Measurements from ENCODE around the gene C1GALT1. TPM values are rescaled to one million over a fixed set of nuclear protein-coding genes. Genes with fewer than 3 reads are reported as not detected.
"Not testable (repeated sequence)": the region's sequence is repeated elsewhere in the genome, so short reads cannot be mapped to it uniquely, and the experiment has no call there.

The C1GALT1 gene
- total RNA-seq, 1 donor from 2014 or later: 44.2 TPM

DNA sequence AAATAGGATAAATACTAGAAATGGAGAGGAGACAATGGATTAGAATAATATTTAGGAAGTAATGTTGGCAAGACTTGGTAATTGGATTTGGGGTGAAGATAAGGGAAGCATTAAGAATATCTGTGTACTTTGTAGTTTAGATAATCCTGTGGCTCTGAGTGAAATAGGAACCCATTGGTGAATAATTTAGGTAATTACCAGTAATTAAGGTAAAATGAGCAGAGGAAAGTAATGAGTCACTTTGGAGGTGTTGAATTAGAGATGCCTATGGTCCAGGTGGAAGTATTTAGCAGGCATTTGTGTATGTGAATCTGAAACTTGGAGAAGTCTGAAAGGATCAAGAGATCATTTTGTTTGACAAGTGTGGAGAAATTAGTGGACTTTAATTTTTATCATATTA is 5.7 kb downstream of the C1GALT1 start:
- no peaks in the 10 kb centered on the region for H3K27me3 Mint-ChIP-seq
- no peak overlapping the region for H3K27ac Mint-ChIP-seq
- no peak overlapping the region for H3K4me3 Mint-ChIP-seq
- peaks cover 24% of the 10 kb centered on the region for H3K36me3 Mint-ChIP-seq (ENCODE audit: low read depth)
- TF ChIP-seq, protein P1, sequence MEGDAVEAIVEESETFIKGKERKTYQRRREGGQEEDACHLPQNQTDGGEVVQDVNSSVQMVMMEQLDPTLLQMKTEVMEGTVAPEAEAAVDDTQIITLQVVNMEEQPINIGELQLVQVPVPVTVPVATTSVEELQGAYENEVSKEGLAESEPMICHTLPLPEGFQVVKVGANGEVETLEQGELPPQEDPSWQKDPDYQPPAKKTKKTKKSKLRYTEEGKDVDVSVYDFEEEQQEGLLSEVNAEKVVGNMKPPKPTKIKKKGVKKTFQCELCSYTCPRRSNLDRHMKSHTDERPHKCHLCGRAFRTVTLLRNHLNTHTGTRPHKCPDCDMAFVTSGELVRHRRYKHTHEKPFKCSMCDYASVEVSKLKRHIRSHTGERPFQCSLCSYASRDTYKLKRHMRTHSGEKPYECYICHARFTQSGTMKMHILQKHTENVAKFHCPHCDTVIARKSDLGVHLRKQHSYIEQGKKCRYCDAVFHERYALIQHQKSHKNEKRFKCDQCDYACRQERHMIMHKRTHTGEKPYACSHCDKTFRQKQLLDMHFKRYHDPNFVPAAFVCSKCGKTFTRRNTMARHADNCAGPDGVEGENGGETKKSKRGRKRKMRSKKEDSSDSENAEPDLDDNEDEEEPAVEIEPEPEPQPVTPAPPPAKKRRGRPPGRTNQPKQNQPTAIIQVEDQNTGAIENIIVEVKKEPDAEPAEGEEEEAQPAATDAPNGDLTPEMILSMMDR (IDR thresholded peaks at IDR 0.05): no peak
- ChIA-PET POLR2A (interaction anchor here (1.4 kb wide), 1 partner anchor 61 kb away, joined by 3 read pairs; no protein-coding TSS in a partner anchor), CTCF (no interaction called here)
- peaks cover 55% of the 10 kb centered on the region for H3K4me1 Mint-ChIP-seq
- peaks cover 7% of the 10 kb centered on the region for H3K9me3 Mint-ChIP-seq
- no peak for DNase-seq
- intact Hi-C loops (cut with micrococcal nuclease): no loop called here
- ATAC-seq (ENCODE audit: low read depth): no peak

DNA sequence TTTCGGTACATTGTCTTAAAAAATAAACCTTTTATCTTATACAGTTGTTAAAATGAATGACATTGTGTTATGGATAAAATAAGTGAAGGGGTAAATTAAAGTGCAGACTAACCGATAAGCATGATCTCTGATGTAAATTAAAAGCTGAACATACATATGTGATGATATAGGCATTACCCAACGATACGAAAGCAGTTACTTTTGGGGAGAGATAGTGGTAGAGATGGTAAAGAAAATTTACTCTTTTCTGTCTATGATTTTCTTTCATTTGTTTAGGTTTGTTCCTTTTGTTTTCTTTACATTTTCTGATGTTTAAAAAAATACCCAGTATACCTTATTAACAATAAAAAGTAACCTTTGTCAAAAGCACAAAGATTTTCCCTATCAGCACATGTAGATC is 6.4 kb downstream of the C1GALT1 start:
- no peak for ATAC-seq (ENCODE audit: low read depth)

DNA sequence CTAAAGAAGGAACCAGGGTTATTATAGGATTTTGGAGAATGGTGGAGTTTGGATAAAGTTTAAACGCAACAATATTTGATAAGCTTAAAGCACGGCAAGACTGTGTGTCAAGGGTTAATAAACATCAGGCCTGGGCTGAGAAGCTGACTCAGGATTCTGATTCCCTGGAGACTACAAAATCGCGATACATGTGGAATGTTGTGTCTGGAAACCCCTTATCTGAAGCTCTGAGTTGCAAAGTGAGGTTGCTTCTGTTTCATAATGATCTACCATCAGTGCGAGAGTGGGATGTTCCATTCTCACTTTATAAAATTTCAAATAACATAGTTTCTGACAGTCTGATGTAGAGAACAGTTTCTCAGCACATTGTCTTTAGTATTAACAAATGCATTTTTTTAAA is 7.8 kb downstream of the C1GALT1 start:
- Mint-ChIP-seq H3K4me3 (no peak overlapping the region), H3K27me3 (no peaks in the 10 kb centered on the region), H3K36me3 (ENCODE audit: low read depth) (peaks cover 25% of the 10 kb centered on the region), H3K27ac (no peak overlapping the region), H3K4me1 (peaks cover 55% of the 10 kb centered on the region), H3K9me3 (peaks cover 7% of the 10 kb centered on the region)
- ATAC-seq (ENCODE audit: low read depth) (no peak), DNase-seq (no peak)
- CTCF ChIA-PET: no interaction called here
- intact Hi-C loops (cut with micrococcal nuclease): no loop called here
- TF ChIP-seq, protein P1 (IDR thresholded peaks at IDR 0.05): no peak
- POLR2A ChIA-PET: interaction anchor here (1.0 kb wide), 1 partner anchor 69 kb away, joined by 3 read pairs; no protein-coding TSS in a partner anchor

More for the DNA sequence above, 6.4 kb downstream of the C1GALT1 start:
- peaks cover 55% of the 10 kb centered on the region for H3K4me1 Mint-ChIP-seq
- H3K27me3 Mint-ChIP-seq: no peaks in the 10 kb centered on the region
- H3K9me3 Mint-ChIP-seq: peaks cover 7% of the 10 kb centered on the region
- H3K4me3 Mint-ChIP-seq: no peak overlapping the region
- ChIA-PET POLR2A (interaction anchor here (1.4 kb wide), 1 partner anchor 61 kb away, joined by 3 read pairs; no protein-coding TSS in a partner anchor), CTCF (no interaction called here)
- peaks cover 21% of the 10 kb centered on the region for H3K36me3 Mint-ChIP-seq (ENCODE audit: low read depth)
- no peak for DNase-seq
- intact Hi-C loops (cut with micrococcal nuclease): no loop called here
- H3K27ac Mint-ChIP-seq: no peak overlapping the region
- TF ChIP-seq, protein P1 (IDR thresholded peaks at IDR 0.05): no peak

DNA sequence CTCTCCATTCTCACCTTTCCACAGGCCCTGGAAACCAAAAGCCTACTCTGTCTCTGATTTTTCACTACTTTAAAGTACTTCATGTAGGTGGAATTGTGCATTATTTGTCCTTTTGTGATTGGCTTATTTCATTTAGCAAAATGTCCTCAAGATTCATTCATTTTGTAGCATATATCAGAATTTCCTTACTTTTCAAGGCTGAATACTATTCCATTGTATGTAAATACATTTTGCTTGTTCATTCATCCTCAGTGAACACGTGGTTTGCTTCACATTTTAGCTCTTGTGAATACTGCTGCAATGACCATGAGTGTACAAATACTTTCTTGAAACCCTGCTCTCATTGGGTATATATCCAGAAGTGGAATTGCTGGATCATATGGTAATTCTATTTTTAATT is 8.8 kb downstream of the C1GALT1 start:
- H3K4me1 Mint-ChIP-seq: peaks cover 52% of the 10 kb centered on the region
- H3K27me3 Mint-ChIP-seq: no peaks in the 10 kb centered on the region
- H3K9me3 Mint-ChIP-seq: peaks cover 7% of the 10 kb centered on the region
- TF ChIP-seq, protein P1 (IDR thresholded peaks at IDR 0.05): no peak
- ChIA-PET POLR2A (interaction anchor here (1.0 kb wide), 1 partner anchor 68 kb away, joined by 3 read pairs; no protein-coding TSS in a partner anchor), CTCF (no interaction called here)
- H3K4me3 Mint-ChIP-seq: no peak overlapping the region
- DNase-seq (no peak), ATAC-seq (ENCODE audit: low read depth) (no peak)
- H3K36me3 Mint-ChIP-seq (ENCODE audit: low read depth): peaks cover 22% of the 10 kb centered on the region
- no peak overlapping the region for H3K27ac Mint-ChIP-seq
- intact Hi-C loops (cut with micrococcal nuclease): no loop called here

DNA sequence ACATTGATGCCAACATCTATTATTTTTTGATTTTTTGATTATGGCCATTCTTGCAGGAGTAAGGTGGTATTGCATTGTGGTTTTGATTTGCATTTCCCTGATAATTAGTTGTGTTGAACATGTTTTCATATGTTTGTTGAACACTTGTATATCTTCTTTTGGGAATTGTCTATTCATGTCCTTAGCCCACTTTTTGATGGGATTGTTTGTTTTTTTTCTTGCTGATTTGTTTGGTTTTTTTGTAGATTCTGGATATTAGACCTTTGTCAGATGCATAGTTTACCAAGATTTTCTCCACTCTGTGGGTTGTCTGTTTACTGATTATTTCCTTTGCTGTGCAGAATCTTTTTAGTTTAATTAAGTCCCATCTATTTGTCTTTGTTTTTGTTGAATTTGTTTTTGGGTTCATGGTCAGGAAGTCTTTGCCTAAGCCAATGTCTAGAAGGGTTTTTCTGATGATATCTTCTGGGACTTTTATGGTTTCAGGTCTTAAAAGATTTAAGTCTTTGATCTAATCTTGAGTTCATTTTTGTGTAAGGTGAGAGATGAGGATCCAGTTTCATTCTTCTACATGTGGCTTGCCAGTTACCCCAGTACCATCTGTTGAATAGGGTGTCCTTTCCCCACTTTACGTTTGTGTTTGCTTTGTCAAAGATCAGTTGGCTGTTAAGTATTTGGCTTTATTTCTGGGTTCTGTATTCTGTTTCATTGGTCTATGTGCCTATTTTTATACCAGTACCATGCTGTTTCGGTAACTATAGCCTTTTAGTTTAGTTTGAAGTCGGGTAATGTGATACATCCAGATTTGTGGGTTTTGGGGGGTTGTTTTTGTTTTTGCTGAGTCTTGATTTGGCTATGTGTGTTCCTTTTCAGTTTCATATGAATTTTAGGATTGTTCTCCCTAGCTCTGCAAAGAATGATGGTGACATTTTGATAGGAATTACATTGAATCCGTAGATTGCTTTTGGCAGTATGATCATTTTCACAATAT is 10.7 kb downstream of the C1GALT1 start:
- Mint-ChIP-seq H3K4me1 (peaks cover 69% of the 10 kb centered on the region), H3K4me3 (peak overlapping the region; percentile 16), H3K36me3 (ENCODE audit: low read depth) (peaks cover 30% of the 10 kb centered on the region), H3K27ac (peak overlapping the region; percentile 32)
- H3K27me3 Mint-ChIP-seq; DNase-seq; CTCF ChIA-PET; intact Hi-C loops (cut with micrococcal nuclease); POLR2A ChIA-PET; ATAC-seq (ENCODE audit: low read depth); H3K9me3 Mint-ChIP-seq: not testable (repeated sequence)

DNA sequence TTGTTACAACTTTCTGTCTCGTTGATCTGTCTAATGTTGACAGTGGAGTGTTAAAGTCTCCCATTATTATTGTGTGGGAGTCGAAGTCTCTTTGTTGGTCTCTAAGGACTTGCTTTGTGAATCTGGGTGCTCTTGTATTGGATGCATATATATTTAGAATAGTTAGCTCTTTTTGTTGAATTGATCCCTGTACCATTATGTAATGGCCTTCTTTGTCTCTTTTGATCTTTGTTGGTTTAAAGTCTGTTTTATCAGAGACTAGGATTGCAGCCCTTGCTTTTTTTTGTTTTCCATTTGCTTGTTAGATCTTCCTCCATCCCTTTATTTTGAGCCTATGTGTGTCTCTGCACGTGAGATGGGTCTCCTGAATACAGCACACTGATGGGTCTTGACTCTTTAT is 17.2 kb downstream of the C1GALT1 start:
- H3K9me3 Mint-ChIP-seq; H3K27me3 Mint-ChIP-seq; intact Hi-C loops (cut with micrococcal nuclease); DNase-seq; H3K4me3 Mint-ChIP-seq; ATAC-seq (ENCODE audit: low read depth): not testable (repeated sequence)
- ChIA-PET CTCF (interaction anchor here (1.3 kb wide), 1 partner anchor 225 kb away, joined by 3 read pairs; no protein-coding TSS in a partner anchor), POLR2A (interaction anchor here (3.4 kb wide), 1 partner anchor 17 kb away, joined by 31 read pairs; the partner anchor contains the start of gene C1GALT1)
- Mint-ChIP-seq H3K4me1 (peaks cover 96% of the 10 kb centered on the region), H3K27ac (peak overlapping the region; percentile 18), H3K36me3 (ENCODE audit: low read depth) (peaks cover 19% of the 10 kb centered on the region)

DNA sequence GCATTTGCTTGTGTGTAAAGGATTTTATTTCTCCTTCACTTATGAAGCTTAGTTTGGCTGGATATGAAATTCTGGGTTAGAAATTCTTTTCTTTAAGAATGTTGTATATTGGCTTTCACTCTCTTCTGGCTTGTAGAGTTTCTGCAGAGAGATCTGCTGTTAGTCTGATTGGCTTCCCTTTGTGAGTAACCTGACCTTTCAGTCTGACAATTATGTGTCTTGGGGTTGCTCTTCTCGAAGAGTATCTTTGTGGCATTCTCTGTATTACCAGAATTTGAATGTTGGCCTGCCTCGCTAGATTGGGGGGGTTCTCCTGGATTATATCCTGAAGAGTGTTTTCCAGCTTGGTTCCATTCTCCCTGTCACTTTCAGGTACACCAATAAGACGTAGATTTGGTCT is 17.9 kb downstream of the C1GALT1 start:
- not testable (repeated sequence) for H3K9me3 Mint-ChIP-seq; ATAC-seq (ENCODE audit: low read depth); H3K27me3 Mint-ChIP-seq; DNase-seq; H3K4me3 Mint-ChIP-seq
- ChIA-PET POLR2A (interaction anchor here (3.4 kb wide), 1 partner anchor 17 kb away, joined by 31 read pairs; the partner anchor contains the start of gene C1GALT1), CTCF (interaction anchor here (1.1 to 1.3 kb wide), 2 partner anchors 224 to 481 kb away, joined by 3 to 4 read pairs; no protein-coding TSS in a partner anchor)
- intact Hi-C loops (cut with micrococcal nuclease): loop anchor here (2.0 kb wide), 1 partner anchor 59 kb away; no protein-coding TSS in a partner anchor
- H3K27ac Mint-ChIP-seq: peak overlapping the region; percentile 60
- H3K36me3 Mint-ChIP-seq (ENCODE audit: low read depth): peaks cover 17% of the 10 kb centered on the region
- H3K4me1 Mint-ChIP-seq: peaks cover 95% of the 10 kb centered on the region
